Superior temporal gyrus (tissue), 1 donor: ENCODE measurements around the gene ROS1.

Experiments
- DNase-seq: peaks from one replicate; pipeline ENCODE4 v3.0.0-alpha.2; 2016; ENCODE audit errors: extremely low spot score

Gene ROS1

GRCh38 chr6:117440706-117441525 lies 15.2 kb upstream of the ROS1 start:
- no peak for DNase-seq

GRCh38 chr6:117432273-117432672 lies 6.5 kb upstream of the ROS1 start:
- DNase-seq, result no peak

GRCh38 chr6:117423754-117424153 lies 2.0 kb downstream of the ROS1 start:
- peak; percentile 50 for DNase-seq

GRCh38 chr6:117418320-117418719 lies 7.4 kb downstream of the ROS1 start:
- no peak for DNase-seq

GRCh38 chr6:117417851-117418250 lies 7.9 kb downstream of the ROS1 start:
- no peak for DNase-seq

GRCh38 chr6:117414770-117415169 lies 11.0 kb downstream of the ROS1 start:
- DNase-seq, result no peak

GRCh38 chr6:117411474-117411873 lies 14.3 kb downstream of the ROS1 start:
- no peak for DNase-seq

GRCh38 chr6:117409863-117410262 lies 15.9 kb downstream of the ROS1 start:
- DNase-seq, result no peak

GRCh38 chr6:117409420-117409819 lies 16.3 kb downstream of the ROS1 start:
- DNase-seq, result no peak

GRCh38 chr6:117404548-117404947 lies 21.2 kb downstream of the ROS1 start:
- DNase-seq, result no peak

- DNase-seq, result no peak
These were observed 23.9 kb downstream of the ROS1 start for GRCh38 chr6:117401799-117402198.

GRCh38 chr6:117399924-117400323 lies 25.8 kb downstream of the ROS1 start:
- no peak for DNase-seq

- no peak for DNase-seq
These were observed 26.6 kb downstream of the ROS1 start for GRCh38 chr6:117399126-117399525.

GRCh38 chr6:117397536-117398227 lies 28.1 kb downstream of the ROS1 start:
- DNase-seq, result no peak

- no peak for DNase-seq
These were observed 29.5 kb downstream of the ROS1 start for GRCh38 chr6:117396228-117396627.

- DNase-seq, result no peak
These were observed 30.6 kb downstream of the ROS1 start for GRCh38 chr6:117395164-117395563.

- DNase-seq, result no peak
These were observed 32.7 kb downstream of the ROS1 start for GRCh38 chr6:117393045-117393444.

- no peak for DNase-seq
These were observed 33.7 kb downstream of the ROS1 start for GRCh38 chr6:117391874-117392583.

GRCh38 chr6:117389227-117390057 lies 36.3 kb downstream of the ROS1 start:
- no peak for DNase-seq

GRCh38 chr6:117387454-117387974 lies 38.2 kb downstream of the ROS1 start:
- no peak for DNase-seq

- DNase-seq, result no peak
These were observed 41.1 kb downstream of the ROS1 start for GRCh38 chr6:117384659-117385058.
